Astrocyte (in vitro differentiated cells and primary cell): ENCODE data around the gene LLPH. TPM values are rescaled to one million over a fixed set of nuclear protein-coding genes. Genes with fewer than 3 reads are reported as not detected.

Source experiments
- DNase-seq: peaks from one replicate; pipeline ENCODE4 v3.0.0-alpha.2; 2010; ENCODE audit warnings: low read depth
- FAIRE-seq: peaks from 2 replicates; lab custom pipeline; 2011; peaks lifted over from hg19 to GRCh38; lab: Jason Lieb, UNC
- H2AFZ ChIP-seq: 2 replicates; pipeline ENCODE4 v1.6.0; 2012; ENCODE audit warnings: low read depth, low read length, inconsistent platforms
- H3K27ac ChIP-seq: 2 replicates; pipeline ENCODE4 v1.5.1; 2011; ENCODE audit warnings: low read depth, low read length, inconsistent platforms
- H3K27me3 ChIP-seq: 2 replicates; pipeline ENCODE4 v1.6.0; 2011; ENCODE audit warnings: low read length, inconsistent platforms; ENCODE audit not compliant: insufficient read depth
- H3K36me3 ChIP-seq: 2 replicates; pipeline ENCODE4 v1.5.1; 2011; ENCODE audit warnings: low read length, inconsistent platforms; ENCODE audit not compliant: insufficient read depth
- H3K4me1 ChIP-seq: 2 replicates; pipeline ENCODE4 v1.5.1; 2011; ENCODE audit warnings: low read length, inconsistent platforms; ENCODE audit not compliant: insufficient read depth
- H3K4me2 ChIP-seq: 2 replicates; pipeline ENCODE4 v1.6.0; 2012; ENCODE audit warnings: low read length, inconsistent platforms
- H3K4me3 ChIP-seq: 2 replicates; pipeline ENCODE4 v1.5.1; 2011; ENCODE audit warnings: low read depth, mild to moderate bottlenecking, low read length, inconsistent platforms; ENCODE audit not compliant: insufficient read depth
- H3K79me2 ChIP-seq: 2 replicates; pipeline ENCODE4 v1.6.0; 2012; ENCODE audit warnings: mild to moderate bottlenecking, low read length, inconsistent platforms; ENCODE audit not compliant: insufficient read depth
- H3K9ac ChIP-seq: 2 replicates; pipeline ENCODE4 v1.6.0; 2012; ENCODE audit warnings: mild to moderate bottlenecking, low read length, inconsistent platforms
- H3K9me3 ChIP-seq: 2 replicates; pipeline ENCODE4 v1.5.1; 2012; ENCODE audit warnings: low read depth, mild to moderate bottlenecking, low read length, inconsistent platforms; ENCODE audit not compliant: insufficient read depth
- H4K20me1 ChIP-seq: 2 replicates; pipeline ENCODE4 v1.6.0; 2012; ENCODE audit warnings: low read length, inconsistent platforms; ENCODE audit not compliant: insufficient read depth
- H3K27ac Mint-ChIP-seq: one replicate; pipeline ENCODE4 v1.8.0; 2021; ENCODE audit warnings: mild to moderate bottlenecking, mixed read lengths; ENCODE audit not compliant: unreplicated experiment
- H3K27me3 Mint-ChIP-seq: one replicate; pipeline ENCODE4 v1.8.0; 2021; ENCODE audit warnings: low read depth, mixed read lengths; ENCODE audit not compliant: unreplicated experiment
- H3K36me3 Mint-ChIP-seq: one replicate; pipeline ENCODE4 v1.8.0; 2021; ENCODE audit warnings: low read depth, mixed read lengths; ENCODE audit not compliant: unreplicated experiment
- H3K4me1 Mint-ChIP-seq: one replicate; pipeline ENCODE4 v1.8.0; 2021; ENCODE audit warnings: low read depth, mixed read lengths; ENCODE audit not compliant: unreplicated experiment
- H3K4me3 Mint-ChIP-seq: one replicate; pipeline ENCODE4 v1.8.0; 2021; ENCODE audit warnings: mild to moderate bottlenecking, moderate library complexity, mixed read lengths; ENCODE audit not compliant: unreplicated experiment
- H3K9me3 Mint-ChIP-seq: one replicate; pipeline ENCODE4 v1.8.0; 2021; ENCODE audit warnings: mild to moderate bottlenecking, mixed read lengths; ENCODE audit not compliant: unreplicated experiment
- EZH2 ChIP-seq: IDR thresholded peaks from 2 replicates; pipeline ENCODE4 v1.6.1; 2012; ENCODE audit warnings: mild to moderate bottlenecking, low read length, inconsistent platforms; ENCODE audit not compliant: insufficient read depth
- total RNA-seq: library from RNA; stranded (reverse); gene quantifications from 2 replicates; pipeline ENCODE4 v1.2.1, GENCODE V29; 2021
- TF ChIP-seq, protein P1 (sequence below): IDR thresholded peaks from 2 replicates; pipeline ENCODE4 v1.5.1; 2011; ENCODE audit warnings: low read depth, mild to moderate bottlenecking, inconsistent platforms, low read length, moderate library complexity; ENCODE audit not compliant: insufficient read depth

Gene LLPH
- total RNA-seq, 1 donor from 2014 or later, result 37.3 TPM

DNA sequence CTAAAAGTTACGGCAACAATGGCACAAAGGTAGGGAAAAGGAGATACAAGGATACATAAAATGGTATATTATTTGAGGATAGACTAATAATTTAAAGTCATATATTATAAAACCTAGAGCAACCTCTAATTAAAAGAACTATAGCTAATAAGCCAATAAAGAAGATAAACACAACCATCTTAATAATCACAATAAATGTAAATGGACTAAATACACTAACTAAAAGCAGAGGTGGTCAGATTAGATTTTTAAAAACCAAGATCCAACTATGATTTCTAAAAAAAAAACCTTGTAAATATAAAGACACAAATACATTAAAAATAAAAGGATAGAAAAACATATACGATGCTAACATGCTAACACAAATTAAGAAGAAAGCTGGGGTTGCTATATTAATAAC is 10.7 kb upstream of the LLPH start:
- Mint-ChIP-seq H3K9me3 (peaks cover 10% of the 10 kb centered on the region), H3K27me3 (no peaks in the 10 kb centered on the region), H3K27ac (no peak overlapping the region), H3K4me1 (peaks cover 3% of the 10 kb centered on the region), H3K36me3 (peaks cover 31% of the 10 kb centered on the region), H3K4me3 (no peak overlapping the region)
- Histone ChIP-seq H2AFZ (no peak overlapping the region), H3K9ac (no peak overlapping the region), H3K4me2 (no peak overlapping the region), H3K4me3 (no peak overlapping the region), H4K20me1 (no peaks in the 10 kb centered on the region), H3K27ac (no peak overlapping the region), H3K9me3 (peaks cover 11% of the 10 kb centered on the region), H3K79me2 (no peaks in the 10 kb centered on the region), H3K27me3 (no peaks in the 10 kb centered on the region), H3K36me3 (peaks cover 19% of the 10 kb centered on the region), H3K4me1 (no peaks in the 10 kb centered on the region)
- FAIRE-seq (no peak), DNase-seq (no peak)
- no peak for TF ChIP-seq EZH2

DNA sequence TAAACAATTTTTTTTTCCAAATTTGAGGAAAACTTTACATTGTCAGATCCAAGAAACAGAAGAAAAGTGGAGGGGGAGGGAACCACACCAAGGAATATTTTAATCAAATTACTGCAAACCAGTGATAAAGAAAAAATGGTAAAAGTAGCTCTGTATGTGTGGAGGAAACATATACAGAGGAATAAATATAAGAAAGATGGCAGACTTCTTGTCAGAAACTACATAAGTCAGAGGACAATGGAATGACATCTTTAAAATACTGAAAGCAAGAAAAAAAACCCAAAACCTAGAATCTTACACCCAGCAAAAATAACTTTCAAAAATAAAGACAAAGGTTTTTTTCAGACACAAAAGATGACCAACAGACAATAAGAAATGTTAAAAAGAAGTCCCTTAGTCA is 10.2 kb upstream of the LLPH start:
- Histone ChIP-seq H3K27ac (no peak overlapping the region), H3K9ac (no peak overlapping the region), H3K4me1 (no peaks in the 10 kb centered on the region), H3K27me3 (no peaks in the 10 kb centered on the region), H3K36me3 (peaks cover 20% of the 10 kb centered on the region), H3K9me3 (peaks cover 11% of the 10 kb centered on the region), H4K20me1 (no peaks in the 10 kb centered on the region), H2AFZ (no peak overlapping the region), H3K4me3 (no peak overlapping the region), H3K4me2 (no peak overlapping the region), H3K79me2 (no peaks in the 10 kb centered on the region)
- H3K4me1 Mint-ChIP-seq, result peaks cover 3% of the 10 kb centered on the region
- peaks cover 34% of the 10 kb centered on the region for H3K36me3 Mint-ChIP-seq
- H3K27ac Mint-ChIP-seq, result no peak overlapping the region
- no peaks in the 10 kb centered on the region for H3K27me3 Mint-ChIP-seq
- peaks cover 10% of the 10 kb centered on the region for H3K9me3 Mint-ChIP-seq
- H3K4me3 Mint-ChIP-seq, result no peak overlapping the region
- no peak for TF ChIP-seq EZH2
- TF ChIP-seq, protein P1, sequence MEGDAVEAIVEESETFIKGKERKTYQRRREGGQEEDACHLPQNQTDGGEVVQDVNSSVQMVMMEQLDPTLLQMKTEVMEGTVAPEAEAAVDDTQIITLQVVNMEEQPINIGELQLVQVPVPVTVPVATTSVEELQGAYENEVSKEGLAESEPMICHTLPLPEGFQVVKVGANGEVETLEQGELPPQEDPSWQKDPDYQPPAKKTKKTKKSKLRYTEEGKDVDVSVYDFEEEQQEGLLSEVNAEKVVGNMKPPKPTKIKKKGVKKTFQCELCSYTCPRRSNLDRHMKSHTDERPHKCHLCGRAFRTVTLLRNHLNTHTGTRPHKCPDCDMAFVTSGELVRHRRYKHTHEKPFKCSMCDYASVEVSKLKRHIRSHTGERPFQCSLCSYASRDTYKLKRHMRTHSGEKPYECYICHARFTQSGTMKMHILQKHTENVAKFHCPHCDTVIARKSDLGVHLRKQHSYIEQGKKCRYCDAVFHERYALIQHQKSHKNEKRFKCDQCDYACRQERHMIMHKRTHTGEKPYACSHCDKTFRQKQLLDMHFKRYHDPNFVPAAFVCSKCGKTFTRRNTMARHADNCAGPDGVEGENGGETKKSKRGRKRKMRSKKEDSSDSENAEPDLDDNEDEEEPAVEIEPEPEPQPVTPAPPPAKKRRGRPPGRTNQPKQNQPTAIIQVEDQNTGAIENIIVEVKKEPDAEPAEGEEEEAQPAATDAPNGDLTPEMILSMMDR, result no peak
- DNase-seq, result no peak
- FAIRE-seq, result no peak

DNA sequence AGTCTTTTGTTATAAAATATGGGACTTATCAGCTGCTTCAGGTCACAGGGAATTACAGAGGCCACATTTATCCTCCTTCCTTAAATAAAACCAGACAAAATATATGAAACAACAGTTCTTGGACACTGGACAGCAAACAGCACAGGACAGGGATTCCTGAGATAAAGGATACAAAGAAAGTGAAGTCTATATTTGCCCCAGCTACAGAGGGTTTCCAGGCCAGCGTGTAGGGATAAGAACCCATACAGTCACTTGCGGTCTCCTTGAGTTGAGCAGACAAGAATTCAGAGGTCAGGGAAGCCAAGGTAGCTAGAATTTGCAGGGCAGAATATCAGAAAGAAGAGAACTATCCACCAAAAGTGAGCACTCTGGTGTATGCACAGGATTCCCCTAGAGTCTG is 8.8 kb upstream of the LLPH start:
- Histone ChIP-seq H3K79me2 (no peaks in the 10 kb centered on the region), H3K4me2 (no peak overlapping the region), H3K9me3 (peaks cover 11% of the 10 kb centered on the region), H3K27ac (no peak overlapping the region), H3K36me3 (peaks cover 20% of the 10 kb centered on the region), H3K4me1 (no peaks in the 10 kb centered on the region), H3K27me3 (no peaks in the 10 kb centered on the region), H3K4me3 (no peak overlapping the region), H2AFZ (no peak overlapping the region), H4K20me1 (no peaks in the 10 kb centered on the region), H3K9ac (no peak overlapping the region)
- H3K9me3 Mint-ChIP-seq, result peaks cover 10% of the 10 kb centered on the region
- no peak for DNase-seq
- H3K36me3 Mint-ChIP-seq, result peaks cover 31% of the 10 kb centered on the region
- TF ChIP-seq EZH2, result no peak
- TF ChIP-seq, protein P1, result no peak
- FAIRE-seq, result no peak
- no peak overlapping the region for H3K27ac Mint-ChIP-seq
- no peaks in the 10 kb centered on the region for H3K27me3 Mint-ChIP-seq
- H3K4me3 Mint-ChIP-seq, result no peak overlapping the region
- no peaks in the 10 kb centered on the region for H3K4me1 Mint-ChIP-seq
